GM18505 (cell line): ENCODE data around the gene RETREG1.
"Not testable (repeated sequence)": the region's sequence is repeated elsewhere in the genome, so short reads cannot be mapped to it uniquely, and the experiment has no call there.

Source experiments
- ATAC-seq: cut with Tn5 transposase; IDR thresholded peaks from one replicate; pipeline ENCODE4 v1.9.1; 2021; ENCODE audit not compliant: unreplicated experiment
- POLR2A ChIP-seq: IDR thresholded peaks from 4 replicates; pipeline ENCODE4 v1.6.1; 2011; ENCODE audit warnings: borderline replicate concordance; ENCODE audit not compliant: insufficient read depth, insufficient read length; ENCODE audit errors: extremely low read depth

The RETREG1 gene

GRCh38 chr5:16642867-16643266 lies 26.1 kb upstream of the RETREG1 start:
- no peak for TF ChIP-seq POLR2A
- ATAC-seq = no peak

- TF ChIP-seq POLR2A = no peak
- no peak for ATAC-seq
These were observed 22.4 kb upstream of the RETREG1 start for GRCh38 chr5:16639206-16639605.

DNA sequence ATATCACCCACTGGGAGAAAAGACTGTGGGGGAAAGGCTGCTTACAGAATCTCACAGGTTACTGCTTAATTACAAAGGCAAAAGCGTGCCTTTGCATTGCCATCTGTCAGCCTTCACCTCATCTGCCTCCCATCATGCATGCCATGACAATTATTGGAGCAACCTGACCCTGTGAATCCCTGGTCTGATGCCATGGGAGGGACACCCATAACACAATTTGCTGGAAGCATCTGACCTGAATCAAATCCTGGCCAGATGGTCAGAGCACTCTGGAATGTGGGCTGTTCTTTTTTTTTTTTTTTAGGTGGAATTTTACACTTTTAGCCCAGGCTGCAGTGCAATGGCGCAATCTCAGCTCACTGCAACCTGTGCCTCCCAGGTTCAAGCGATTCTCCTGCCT lies 11.6 kb upstream of the RETREG1 start:
- TF ChIP-seq POLR2A = no peak
- ATAC-seq = no peak

DNA sequence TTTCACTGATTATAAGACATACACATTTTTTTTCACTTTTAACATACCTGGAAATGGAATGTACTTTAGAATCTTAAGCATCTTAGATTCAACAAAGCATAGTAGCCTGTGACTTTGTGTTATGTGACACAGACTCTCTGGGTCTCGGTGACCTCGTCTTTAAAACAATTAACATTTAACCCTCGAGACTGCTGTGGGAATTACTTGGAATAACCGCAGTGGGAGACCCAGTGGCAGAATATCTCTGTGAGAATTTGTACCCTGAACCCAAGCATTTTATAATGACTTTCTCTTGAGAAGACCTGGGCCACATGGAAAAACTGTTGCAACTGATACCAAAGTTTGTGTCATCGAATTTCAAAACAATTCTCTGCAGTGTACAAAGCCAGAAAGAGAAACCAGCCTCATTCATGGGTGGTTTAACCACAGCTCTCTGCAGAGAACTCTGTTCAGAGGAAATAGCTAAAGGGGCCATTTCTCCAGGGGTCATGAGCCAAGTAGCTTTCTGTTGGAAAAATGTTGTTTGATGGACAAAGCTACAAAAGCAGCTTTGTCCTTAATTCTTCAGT lies 10.0 kb upstream of the RETREG1 start:
- TF ChIP-seq POLR2A = no peak
- peak; percentile 70 for ATAC-seq

DNA sequence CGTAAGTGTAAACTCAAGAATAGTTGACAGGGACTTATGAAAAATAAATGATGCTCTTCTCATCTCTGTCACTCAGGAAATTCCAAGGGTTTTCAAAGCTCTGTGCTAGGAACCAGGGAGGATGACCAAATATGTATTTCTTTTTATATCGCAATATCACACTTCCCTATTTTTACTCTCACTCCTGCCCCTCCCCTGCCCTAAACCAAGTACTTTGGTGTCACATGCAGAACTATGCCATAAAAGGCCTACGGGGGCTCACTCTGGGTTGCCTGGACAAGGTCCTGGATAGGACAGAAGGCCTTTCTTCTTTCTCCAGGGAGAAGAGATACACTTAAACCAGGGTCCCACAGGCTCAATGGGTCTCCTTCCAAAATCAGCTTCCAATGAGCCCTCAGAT lies 8.3 kb upstream of the RETREG1 start:
- no peak for TF ChIP-seq POLR2A
- ATAC-seq = no peak

- no peak for TF ChIP-seq POLR2A
- ATAC-seq = no peak
These were observed 2.3 kb upstream of the RETREG1 start for GRCh38 chr5:16619136-16619535.

GRCh38 chr5:16618138-16618897 lies 1.5 kb upstream of the RETREG1 start:
- no peak for ATAC-seq
- no peak for TF ChIP-seq POLR2A

- no peak for ATAC-seq
- TF ChIP-seq POLR2A = no peak
These were observed 624 bp upstream of the RETREG1 start for GRCh38 chr5:16617274-16617968.

DNA sequence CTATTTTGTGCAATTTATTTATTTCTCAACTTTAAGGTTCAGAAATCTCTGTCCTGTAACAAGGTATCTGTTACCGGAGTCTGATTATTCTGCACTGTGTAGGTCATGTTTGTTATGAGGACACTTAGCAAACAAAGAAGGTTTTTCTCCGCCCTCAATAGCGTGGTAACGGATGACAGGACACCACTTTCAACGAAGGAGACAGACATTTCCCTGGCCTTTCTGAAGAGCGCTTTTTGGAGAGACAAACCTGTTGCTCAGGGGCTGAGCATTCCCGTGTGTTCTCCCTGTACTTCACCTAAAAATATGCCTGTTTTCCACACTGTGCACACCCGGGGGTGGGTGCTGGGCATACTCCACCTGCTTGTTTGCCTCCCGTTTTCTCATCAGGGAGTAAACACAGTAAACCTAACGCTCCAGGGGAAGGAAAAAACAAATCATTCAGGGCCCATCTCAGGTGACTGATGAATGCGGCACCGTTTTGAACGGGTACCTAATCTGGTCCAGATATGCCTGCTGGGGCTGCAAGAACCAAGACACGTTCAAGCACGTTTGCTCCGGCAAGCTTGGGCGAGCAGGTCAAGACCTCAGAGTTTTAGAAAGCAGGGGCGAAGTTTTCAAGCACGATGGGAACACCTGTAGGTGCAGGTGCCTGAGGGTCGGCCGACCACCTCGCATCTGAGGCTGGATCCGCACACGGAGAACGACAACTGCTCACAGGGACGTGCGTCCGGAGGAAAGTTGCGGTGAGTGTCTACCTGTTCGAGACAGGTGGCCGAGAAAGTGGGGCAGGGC lies 859 bp downstream of the RETREG1 start:
- no peak for TF ChIP-seq POLR2A
- ATAC-seq = peak; percentile 3

DNA sequence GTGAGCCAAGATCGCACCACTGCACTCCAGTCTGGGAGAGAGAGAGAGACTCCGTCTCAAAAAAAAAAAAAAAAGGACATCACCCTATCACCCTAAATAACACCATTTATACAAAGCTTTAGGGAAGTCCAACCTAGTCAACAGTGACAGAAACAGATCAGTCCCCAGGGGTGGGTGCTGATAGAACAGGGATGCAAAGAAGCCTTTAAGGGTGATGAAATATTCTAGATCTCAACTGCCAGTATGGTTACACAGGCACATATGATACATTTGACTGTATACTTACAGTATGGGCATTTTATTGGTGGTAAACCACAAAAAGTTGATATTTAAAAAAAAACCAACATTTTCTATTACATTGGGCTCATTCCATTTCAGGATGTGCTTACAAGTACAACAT lies 4.8 kb downstream of the RETREG1 start:
- no peak for TF ChIP-seq POLR2A
- no peak for ATAC-seq

- ATAC-seq = not testable (repeated sequence)
These were observed 5.9 kb downstream of the RETREG1 start for GRCh38 chr5:16610896-16611295.

DNA sequence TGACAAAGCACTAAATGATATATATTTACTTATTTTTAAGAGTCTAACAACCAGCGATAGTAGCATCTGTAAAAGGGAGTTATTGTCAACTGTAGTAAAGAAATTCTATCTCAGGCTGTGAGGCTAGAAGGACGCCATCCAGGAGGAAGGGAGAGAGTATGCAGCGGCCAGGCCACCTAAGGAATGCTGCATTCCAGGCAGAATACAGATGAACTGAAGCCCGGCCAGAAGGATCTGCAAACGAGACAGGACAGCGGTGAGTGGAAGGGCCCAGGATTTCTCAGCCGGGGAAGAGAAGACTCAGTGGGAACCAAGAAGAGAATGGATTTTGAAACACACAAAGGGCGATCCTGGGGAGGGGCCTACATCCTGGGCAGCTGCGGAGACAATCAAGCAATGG lies 7.4 kb downstream of the RETREG1 start:
- no peak for ATAC-seq

DNA sequence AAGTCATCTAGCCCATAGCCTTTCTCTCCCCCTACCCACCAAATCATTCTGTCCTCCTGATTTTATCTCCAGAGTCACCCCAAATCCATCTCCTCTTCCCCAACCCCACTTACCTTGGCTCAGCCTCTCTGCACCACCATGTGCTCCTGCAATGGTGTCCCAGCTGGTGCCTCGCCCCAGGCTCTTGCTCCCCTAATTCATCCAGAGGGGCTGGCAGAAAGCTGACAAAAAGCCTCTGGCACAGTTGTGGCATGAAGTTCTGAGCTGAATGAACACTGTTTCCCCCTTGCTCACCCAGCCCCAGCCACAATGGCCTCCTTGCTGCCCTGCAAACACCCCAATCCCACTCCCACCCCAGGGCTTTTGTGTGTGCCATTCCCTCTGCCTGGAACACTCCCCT lies 10.2 kb downstream of the RETREG1 start:
- TF ChIP-seq POLR2A = no peak
- no peak for ATAC-seq

More for the DNA sequence above, 7.4 kb downstream of the RETREG1 start:
- no peak for TF ChIP-seq POLR2A

DNA sequence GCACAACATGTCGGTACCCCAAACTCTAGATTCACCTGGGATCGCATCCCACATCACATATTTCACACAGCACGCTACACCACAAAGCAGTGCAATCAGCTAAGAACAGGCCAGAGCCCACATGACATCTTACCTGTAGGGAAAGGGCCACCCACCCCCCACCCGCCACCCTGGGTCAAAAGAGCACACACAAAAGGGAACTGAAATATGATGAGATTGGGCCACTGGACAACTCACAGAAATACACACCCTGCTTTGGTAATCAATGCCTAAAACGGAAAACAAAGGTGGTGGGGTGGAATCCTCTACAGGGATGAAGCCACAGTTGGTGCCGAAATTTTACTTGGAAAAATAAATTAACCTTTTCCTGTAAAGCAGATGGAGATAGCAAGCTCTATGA lies 13.1 kb downstream of the RETREG1 start:
- no peak for TF ChIP-seq POLR2A
- ATAC-seq = no peak

DNA sequence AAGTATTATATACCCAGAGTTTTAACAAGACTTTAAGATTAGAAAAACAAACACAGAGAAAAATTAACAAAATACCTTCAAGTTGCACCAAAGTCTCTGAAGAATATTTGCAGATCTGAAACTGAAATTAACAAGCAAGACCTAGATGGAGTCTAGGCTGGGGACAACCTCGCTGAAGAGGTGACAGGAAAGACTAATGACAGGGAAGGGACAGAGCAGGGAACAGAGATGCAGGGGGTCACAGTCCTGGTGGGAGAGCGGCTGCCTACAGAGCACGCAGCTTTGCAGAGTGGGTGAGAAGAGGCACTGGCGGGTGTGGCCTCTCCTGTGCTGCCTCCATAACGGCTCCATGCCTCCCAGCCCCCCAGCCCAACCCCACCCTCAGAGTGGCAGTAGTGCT lies 13.5 kb downstream of the RETREG1 start:
- no peak for TF ChIP-seq POLR2A
- ATAC-seq = no peak
